CD4-positive, alpha-beta T cell treated with Interferon alpha-2 for 1 hour (primary cell): ENCODE measurements around the gene AP4S1.
A peak's percentile ranks its signal among the peaks of the same experiment; 100 is the strongest.
"Not testable (repeated sequence)": the region's sequence is repeated elsewhere in the genome, so short reads cannot be mapped to it uniquely, and the experiment has no call there.

Source experiments
- DNase-seq, 2 donors: peaks; one replicate each; pipeline ENCODE4 v3.0.0-alpha.2; 2020 to 2022

AP4S1 gene

GRCh38 chr14:31090883-31091764 is 65.7 kb downstream of the AP4S1 start:
- DNase-seq = peak in 1 of 2 donors; percentile 48

DNA sequence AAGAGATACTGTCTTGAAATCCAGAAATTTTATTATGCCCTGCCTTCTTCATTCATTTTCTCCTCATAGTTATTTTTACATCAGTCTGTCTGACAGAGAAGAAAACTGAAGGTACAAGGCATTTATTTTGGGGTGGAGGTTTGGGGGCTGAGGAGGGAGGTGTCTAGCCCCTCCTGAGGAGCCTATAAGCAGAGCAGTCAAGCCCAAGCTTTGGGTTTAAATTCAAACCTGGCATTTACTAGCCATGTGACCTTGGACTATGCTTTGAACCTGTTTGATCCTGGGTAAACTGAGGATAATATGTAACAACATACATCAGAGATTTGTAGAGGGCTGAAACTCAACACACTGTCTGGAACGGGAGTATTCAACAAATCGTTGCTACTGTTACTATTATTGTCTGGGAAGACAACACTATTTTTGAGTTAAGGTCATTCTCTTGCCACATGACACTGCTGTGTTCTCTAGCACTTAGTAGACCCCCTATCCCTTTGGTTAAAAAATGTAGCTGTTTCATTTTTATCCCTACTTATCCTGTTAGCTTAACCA is 66.8 kb downstream of the AP4S1 start:
- no peak for DNase-seq

DNA sequence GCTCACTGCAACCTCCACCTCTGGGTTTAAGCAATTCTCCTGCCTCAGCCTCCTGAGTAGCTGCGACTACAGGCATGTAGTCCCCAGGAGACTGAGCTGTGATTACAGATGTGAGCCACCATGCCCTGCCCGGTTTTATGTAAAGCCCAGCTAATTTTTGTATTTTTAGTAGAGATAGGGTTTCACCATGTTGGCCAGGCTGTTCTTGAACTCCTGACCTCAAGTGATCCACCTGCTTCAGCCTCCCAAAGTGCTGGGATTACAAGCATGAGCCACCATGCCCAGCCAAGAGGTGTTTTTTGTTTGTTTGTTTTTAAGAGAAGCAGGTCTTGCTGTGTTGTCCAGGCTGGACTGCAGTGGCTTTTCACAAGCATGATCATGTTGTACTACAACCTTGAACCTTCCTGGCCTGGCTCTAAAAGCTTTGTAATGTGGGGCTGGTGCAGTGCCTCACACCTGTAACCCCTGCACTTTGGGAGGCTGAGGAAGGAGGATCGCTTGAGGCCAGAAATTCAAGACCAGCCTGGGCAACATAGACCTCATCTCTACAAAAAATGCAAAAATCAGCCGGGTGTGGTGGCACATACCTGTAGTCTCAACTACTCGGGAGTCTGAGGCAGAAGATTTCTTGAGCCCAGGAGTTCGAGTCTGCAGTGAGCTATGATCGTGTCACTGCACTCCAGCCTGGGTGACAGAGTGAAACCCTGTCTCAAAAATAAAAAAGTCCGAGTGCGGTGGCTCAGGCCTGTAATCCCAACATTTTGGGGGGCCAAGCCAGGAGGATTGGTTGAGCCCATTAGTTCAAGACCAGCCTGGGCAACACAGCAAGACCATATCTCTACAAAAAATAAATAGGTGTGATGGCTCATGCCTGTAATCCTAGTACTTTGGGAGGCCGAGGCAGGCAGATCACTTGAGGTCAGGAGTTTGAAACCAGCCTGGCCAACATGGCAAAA is 68.7 kb downstream of the AP4S1 start:
- DNase-seq = not testable (repeated sequence)

DNA sequence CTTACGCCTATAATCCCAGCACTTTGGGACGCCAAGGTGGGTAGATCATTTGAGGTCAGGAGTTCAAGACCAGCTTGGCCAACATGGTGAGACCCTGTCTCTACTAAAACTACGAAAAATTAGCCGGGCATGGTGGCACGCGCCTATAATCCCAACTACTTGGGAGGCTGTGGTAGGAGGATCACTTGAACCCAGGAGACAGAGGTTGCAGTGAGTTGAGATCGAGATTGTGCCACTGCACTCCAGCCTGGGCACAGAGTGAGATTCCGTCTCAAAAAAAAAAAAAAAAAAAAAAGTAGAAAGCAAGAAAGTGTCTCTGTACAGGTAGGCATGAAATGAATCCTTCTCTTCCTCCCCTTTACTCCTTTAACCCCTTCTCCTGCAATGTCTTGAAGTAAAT is 70.4 kb downstream of the AP4S1 start:
- DNase-seq = not testable (repeated sequence)

- DNase-seq = no peak
Observed at GRCh38 chr14:31096255-31096654, 70.8 kb downstream of the AP4S1 start.

DNA sequence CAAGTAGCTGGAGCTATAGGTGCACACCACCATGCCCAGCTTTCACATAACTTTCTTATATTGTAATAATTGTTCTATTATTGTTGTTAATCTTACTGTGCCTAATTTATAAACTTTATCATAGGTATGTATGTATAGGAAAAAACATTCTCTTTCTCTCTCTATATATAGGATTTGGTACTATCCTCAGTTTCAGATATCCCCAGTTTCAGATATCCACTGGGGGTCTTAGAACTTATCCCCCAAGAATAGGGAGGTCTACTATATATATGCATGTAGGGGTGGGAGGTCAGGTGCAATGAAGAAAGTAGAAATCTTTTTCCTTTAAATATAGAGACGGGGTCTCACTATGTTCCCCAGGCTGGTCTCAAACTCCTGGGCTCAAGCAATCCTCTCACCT is 71.6 kb downstream of the AP4S1 start:
- DNase-seq = no peak

GRCh38 chr14:31106768-31107167 is 81.3 kb downstream of the AP4S1 start:
- no peak for DNase-seq

GRCh38 chr14:31109257-31109656 is 83.8 kb downstream of the AP4S1 start:
- DNase-seq = no peak

- no peak for DNase-seq
Observed at GRCh38 chr14:31110872-31111271, 85.4 kb downstream of the AP4S1 start.

GRCh38 chr14:31113794-31114193 is 88.3 kb downstream of the AP4S1 start:
- DNase-seq = no peak

- DNase-seq = no peak
Observed at GRCh38 chr14:31118892-31119291, 93.4 kb downstream of the AP4S1 start.

DNA sequence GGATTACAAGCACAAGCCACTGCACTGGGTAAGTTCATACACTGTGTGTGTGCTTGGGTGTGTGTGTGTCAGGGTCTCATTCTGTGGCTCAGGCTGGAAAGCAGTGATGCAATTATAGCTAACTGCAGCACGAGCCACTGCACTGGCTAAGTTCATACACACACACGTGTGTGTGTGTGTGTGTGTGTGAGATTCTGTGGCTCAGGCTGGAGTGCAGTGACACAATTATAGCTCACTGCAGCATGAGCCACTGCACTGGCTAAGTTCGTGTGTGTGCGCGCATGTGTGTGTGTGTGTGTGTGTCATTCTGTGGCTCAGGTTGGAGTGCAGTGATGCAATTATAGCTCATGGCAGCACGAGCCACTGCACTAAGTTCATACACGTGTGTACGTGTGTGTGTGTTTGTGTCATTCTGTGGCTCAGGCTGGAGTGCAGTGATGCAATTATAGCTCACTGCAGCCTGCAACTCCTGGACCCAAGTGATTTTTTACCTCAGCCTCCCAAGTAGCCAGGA is 96.7 kb downstream of the AP4S1 start:
- DNase-seq = no peak

GRCh38 chr14:31122921-31123320 is 97.5 kb downstream of the AP4S1 start:
- no peak for DNase-seq

- DNase-seq = peak in 1 of 2 donors; percentile 68
Observed at GRCh38 chr14:31124197-31124596, 98.7 kb downstream of the AP4S1 start.

DNA sequence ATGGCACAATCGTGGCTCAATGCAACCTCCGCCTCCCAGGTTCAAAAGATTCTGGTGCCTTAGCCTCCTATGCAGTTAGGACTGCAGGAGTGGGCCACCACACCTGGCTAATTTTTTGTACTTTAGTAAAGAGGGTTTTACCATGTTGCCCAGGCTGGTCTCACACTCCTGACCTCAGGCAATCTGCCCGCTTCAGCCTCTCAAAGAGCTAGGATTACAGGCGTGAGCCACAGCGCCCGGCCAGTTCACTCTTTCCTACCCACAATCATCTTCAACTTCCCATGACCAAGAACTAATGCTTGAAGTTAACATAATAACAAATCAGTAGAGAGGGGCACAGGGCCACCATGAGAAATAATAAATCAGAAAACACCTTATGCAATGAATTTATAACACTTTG is 99.8 kb downstream of the AP4S1 start:
- no peak for DNase-seq

DNA sequence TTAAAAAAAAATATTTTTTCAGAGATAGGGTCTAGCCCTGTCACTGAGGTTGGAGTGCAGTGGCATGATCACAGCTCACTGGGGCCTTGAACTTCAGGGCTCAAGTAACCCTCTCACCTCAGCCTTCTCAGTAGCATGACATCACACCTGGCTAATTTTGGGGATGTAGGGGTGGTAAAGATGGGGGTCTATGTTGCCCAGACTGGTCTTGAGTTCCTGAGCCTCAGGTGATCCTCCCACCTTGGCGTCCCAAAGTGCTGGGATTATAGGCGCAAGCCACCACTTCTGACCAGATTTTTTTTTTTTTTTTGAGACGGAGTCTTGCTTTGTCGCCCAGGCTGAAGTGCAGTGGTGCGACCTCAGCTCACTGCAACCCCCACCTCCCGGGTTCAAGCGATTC is 101.2 kb downstream of the AP4S1 start:
- no peak for DNase-seq

GRCh38 chr14:31127690-31128089 is 102.2 kb downstream of the AP4S1 start:
- peak; percentile 42 to 85 for DNase-seq

GRCh38 chr14:31128601-31129526 is 103.4 kb downstream of the AP4S1 start:
- no peak for DNase-seq

GRCh38 chr14:31133133-31133532 is 107.7 kb downstream of the AP4S1 start:
- DNase-seq = no peak

GRCh38 chr14:31137214-31137889 is 111.9 kb downstream of the AP4S1 start:
- no peak for DNase-seq

GRCh38 chr14:31138301-31138700 is 112.9 kb downstream of the AP4S1 start:
- no peak for DNase-seq
